ENCODE measurements around the gene AGFG2. TPM values are rescaled to one million over a fixed set of nuclear protein-coding genes. Genes with fewer than 3 reads are reported as not detected.
"Not testable (repeated sequence)": the region's sequence is repeated elsewhere in the genome, so short reads cannot be mapped to it uniquely, and the experiment has no call there.

The AGFG2 gene
- total RNA-seq, 8 experiments from 2014 or later: 2.7 to 22.3 (median 7.5) TPM

DNA sequence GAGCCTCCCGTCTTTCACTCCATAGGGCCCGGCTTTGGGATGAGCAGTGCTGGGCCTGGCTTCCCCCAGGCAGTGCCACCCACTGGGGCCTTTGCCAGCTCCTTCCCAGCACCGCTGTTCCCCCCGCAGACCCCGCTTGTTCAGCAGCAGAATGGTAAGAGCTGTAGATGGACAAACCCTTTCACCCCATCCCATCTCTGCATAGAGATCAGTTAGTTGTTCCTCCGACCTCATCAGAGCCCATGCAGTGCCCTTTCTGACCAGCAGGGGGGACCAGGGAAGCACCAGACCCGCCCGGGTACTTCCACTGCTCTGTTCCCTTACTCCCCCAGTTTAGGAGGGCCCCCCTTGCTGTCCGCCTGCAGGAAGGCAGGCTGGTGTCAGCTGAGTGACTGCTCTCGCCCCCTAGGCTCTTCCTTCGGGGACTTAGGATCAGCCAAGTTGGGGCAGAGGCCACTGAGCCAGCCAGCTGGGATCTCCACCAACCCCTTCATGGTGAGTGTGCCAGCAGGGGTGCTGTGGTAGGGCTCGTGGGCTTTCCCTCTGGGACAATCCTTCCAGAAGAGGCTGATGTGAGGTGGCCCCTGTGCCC, 24.9 kb downstream of the AGFG2 start:
- Histone ChIP-seq H3K27ac (no peak overlapping the region), H3K4me1 (replicated peaks in 1 of 2) (peaks cover 30 to 32% of the 10 kb centered on the region in 2 donors), H3K4me3 (no peak overlapping the region)
- in situ Hi-C loops (cut with MboI; ENCODE audit: low pct_unique_long_range_greater_than_20kb in 2 of 9, low sequenced_read_pairs in 9 of 9, unreplicated experiment in 9 of 9): loop anchor here in 4 of 9 experiments (25.0 kb wide), 1 partner anchor 102 kb away; the partner anchor contains the start of gene SPACDR (in 4 of the 4)
- 0 to 35% (median 22%) methylated on average over 2 to 7 of the region's 12 CpGs; no CpG with 5 or more reads in 4 of the 10 experiments for WGBS, 10 experiments
- ATAC-seq (replicated peaks in 6 of 8): peak in 6 of 8 experiments; percentile 20 to 72 (median 44)

DNA sequence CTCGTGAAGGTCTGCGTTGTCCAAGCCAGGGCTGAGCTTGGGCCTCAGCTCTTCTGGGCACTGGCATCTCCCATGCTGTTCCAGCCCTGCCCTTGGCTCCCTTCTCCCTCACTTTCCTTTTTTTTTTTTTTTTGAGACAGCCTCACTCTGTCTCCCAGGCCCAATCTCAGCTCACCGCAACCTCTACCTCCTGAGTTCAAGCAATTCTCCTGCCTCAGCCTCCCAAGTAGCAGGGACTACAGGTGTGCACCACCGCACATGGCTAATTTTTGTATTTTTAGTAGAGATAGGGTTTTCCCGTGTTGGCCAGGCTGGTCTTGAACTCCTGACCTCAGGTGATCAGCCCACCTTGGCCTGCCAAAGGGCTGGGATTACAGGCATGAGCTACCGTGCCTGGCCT, 25.4 kb downstream of the AGFG2 start:
- not testable (repeated sequence) for H3K27ac ChIP-seq; ATAC-seq (replicated peaks in 6 of 8); H3K4me3 ChIP-seq
- H3K4me1 ChIP-seq (replicated peaks in 1 of 2): peaks cover 35 to 37% of the 10 kb centered on the region in 2 donors
- 0 to 100% (median 89%) methylated on average over 1 to 4 of the region's 6 CpGs; no CpG with 5 or more reads in 2 of the 10 experiments for WGBS, 10 experiments
- in situ Hi-C loops (cut with MboI; ENCODE audit: low pct_unique_long_range_greater_than_20kb in 2 of 9, low sequenced_read_pairs in 9 of 9, unreplicated experiment in 9 of 9): loop anchor here in 4 of 9 experiments (25.0 kb wide), 1 partner anchor 102 kb away; the partner anchor contains the start of gene SPACDR (in 4 of the 4)

DNA sequence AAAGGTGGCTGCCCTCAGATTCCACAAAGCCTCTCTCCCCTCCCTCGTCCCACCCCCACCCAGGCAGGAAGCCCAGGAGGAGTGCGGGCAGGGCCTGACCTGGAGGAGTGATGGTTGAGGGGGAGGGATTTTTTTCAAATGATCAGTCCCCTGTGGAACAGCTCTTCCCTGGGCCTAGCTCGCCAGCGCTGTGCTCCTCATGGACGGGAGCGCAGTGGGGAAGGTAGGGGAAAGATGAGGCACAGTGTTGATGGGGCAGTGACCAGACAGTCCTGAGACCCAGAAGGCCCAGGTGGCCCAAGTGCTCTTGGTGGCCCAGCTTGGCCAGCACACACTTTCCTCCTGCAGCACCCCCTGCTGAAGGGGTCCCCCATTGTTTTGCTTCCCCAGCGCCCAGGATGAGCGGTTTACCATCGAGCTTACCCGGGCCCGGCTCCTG, 26.1 kb downstream of the AGFG2 start:
- ATAC-seq (replicated peaks in 6 of 8): no peak
- H3K27ac ChIP-seq: no peak overlapping the region
- 80 to 100% (median 92%) methylated on average over 1 to 8 of the region's 11 CpGs; no CpG with 5 or more reads in 6 of the 10 experiments for WGBS, 10 experiments
- H3K4me1 ChIP-seq (replicated peaks in 1 of 2): peaks cover 39 to 41% of the 10 kb centered on the region in 2 donors
- in situ Hi-C loops (cut with MboI; ENCODE audit: low pct_unique_long_range_greater_than_20kb in 2 of 9, low sequenced_read_pairs in 9 of 9, unreplicated experiment in 9 of 9): loop anchor here in 4 of 9 experiments (25.0 kb wide), 1 partner anchor 103 kb away; the partner anchor contains the start of gene SPACDR (in 4 of the 4)
- H3K4me3 ChIP-seq: no peak overlapping the region

DNA sequence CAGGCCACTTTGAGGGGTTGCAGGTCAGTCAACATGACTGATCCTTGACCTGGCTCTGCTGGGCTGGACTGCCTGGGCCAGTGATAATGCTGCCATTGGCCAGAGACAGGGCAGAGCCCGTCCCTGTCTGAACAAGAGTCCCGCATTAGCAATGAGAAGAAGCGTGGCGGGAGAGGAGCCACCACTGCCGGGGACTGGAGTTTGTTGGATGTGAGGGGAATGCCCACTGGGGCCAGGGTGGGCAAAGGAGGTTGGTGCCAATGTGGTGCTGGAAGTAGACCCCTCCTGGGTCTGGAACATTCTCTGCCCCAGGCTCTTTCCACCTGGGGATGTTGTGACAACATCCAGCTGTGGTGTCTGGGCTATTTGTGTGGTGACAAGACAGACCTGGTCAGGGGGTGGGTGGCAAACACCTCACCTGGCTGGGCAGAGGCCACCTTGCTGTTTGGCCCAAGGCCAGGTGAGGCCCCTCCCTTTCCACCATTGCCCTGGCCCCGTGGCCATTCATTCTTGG, 27.1 kb downstream of the AGFG2 start:
- H3K4me3 ChIP-seq: no peak overlapping the region
- in situ Hi-C loops (cut with MboI; ENCODE audit: low pct_unique_long_range_greater_than_20kb in 2 of 9, low sequenced_read_pairs in 9 of 9, unreplicated experiment in 9 of 9): loop anchor here in 4 of 9 experiments (25.0 kb wide), 1 partner anchor 104 kb away; the partner anchor contains the start of gene SPACDR (in 4 of the 4)
- 40 to 100% (median 80%) methylated on average over 1 to 2 of the region's 6 CpGs; no CpG with 5 or more reads in 7 of the 10 experiments for WGBS, 10 experiments
- no peak for ATAC-seq (replicated peaks in 6 of 8)
- no peak overlapping the region for H3K27ac ChIP-seq
- H3K4me1 ChIP-seq (replicated peaks in 1 of 2): peaks cover 45 to 46% of the 10 kb centered on the region in 2 donors

DNA sequence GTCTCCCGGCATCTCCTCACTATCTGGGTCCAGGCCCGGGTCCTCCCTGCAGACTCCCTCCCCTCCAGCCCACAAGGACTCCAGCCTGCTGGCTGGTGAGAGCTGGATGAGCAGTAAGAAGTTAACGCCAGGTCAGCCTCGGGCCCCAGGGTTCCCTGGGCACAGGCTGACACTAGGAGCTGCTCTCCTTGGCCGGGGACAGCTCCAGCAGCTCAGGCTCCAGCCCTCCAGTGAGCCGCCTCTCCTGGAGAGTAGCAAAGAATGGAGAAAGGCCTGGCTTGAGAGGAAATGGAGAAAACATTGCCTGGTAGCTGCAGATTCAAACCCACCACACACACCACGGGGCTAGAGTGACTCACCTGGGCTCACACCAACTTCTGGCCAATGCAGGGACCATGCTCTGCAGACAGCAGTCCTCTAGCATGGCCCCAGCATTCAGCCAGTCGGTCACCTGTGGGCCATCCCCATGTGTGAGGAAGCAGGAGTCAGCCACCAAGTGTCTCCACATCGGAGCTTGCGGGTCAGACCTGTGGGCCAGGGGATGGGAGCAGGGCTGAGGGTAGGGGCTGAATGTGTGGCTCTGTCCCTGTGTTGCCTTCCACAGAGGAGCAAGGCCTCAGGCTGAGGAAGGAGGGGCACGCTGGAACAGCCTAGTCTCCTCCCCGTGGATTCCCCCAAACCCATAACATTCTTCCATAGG, 28.2 kb downstream of the AGFG2 start:
- WGBS, 10 experiments: 60 to 100% (median 69%) methylated on average over 1 to 6 of the region's 12 CpGs; no CpG with 5 or more reads in 5 of the 10 experiments
- Histone ChIP-seq H3K4me3 (no peak overlapping the region), H3K4me1 (replicated peaks in 1 of 2) (peaks cover 56 to 58% of the 10 kb centered on the region in 2 donors), H3K27ac (peak overlapping the region; percentile 30 to 68)
- in situ Hi-C loops (cut with MboI; ENCODE audit: low pct_unique_long_range_greater_than_20kb in 2 of 9, low sequenced_read_pairs in 9 of 9, unreplicated experiment in 9 of 9): loop anchor here in 4 of 9 experiments (25.0 kb wide), 1 partner anchor 105 kb away; the partner anchor contains the start of gene SPACDR (in 4 of the 4)
- peak in 2 of 8 experiments; percentile 1 to 3 for ATAC-seq (replicated peaks in 6 of 8)

DNA sequence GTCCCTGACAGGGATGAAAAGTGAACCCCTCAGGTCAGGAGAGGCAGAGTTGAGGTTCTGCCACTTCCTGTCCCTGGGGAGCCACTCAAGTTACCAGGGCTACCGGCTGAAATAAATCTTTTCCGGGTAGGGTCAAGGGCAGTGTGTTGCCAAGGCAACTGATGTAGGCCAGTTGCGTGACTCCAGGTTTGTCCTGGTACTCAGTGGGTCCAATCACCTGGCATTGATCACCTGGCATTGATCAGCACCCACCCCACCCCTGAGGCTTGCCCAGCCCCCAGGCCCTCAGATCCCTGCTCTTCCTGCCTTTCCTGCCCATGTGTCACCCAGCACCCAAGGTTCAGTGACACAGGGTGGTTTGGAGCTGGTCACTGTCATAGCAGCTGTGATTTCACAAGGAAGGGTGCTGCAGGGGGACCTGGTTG, 28.8 kb downstream of the AGFG2 start:
- in situ Hi-C loops (cut with MboI; ENCODE audit: low pct_unique_long_range_greater_than_20kb in 2 of 9, low sequenced_read_pairs in 9 of 9, unreplicated experiment in 9 of 9): loop anchor here in 4 of 9 experiments (25.0 kb wide), 1 partner anchor 105 kb away; the partner anchor contains the start of gene SPACDR (in 4 of the 4)
- ATAC-seq (replicated peaks in 6 of 8): peak in 5 of 8 experiments; percentile 5 to 50 (median 13)
- Histone ChIP-seq H3K4me3 (no peak overlapping the region), H3K4me1 (replicated peaks in 1 of 2) (peaks cover 62% of the 10 kb centered on the region in 2 donors), H3K27ac (peak overlapping the region; percentile 30 to 68)
- WGBS, 10 experiments: no CpG with 5 or more reads among the region's 3 CpGs

DNA sequence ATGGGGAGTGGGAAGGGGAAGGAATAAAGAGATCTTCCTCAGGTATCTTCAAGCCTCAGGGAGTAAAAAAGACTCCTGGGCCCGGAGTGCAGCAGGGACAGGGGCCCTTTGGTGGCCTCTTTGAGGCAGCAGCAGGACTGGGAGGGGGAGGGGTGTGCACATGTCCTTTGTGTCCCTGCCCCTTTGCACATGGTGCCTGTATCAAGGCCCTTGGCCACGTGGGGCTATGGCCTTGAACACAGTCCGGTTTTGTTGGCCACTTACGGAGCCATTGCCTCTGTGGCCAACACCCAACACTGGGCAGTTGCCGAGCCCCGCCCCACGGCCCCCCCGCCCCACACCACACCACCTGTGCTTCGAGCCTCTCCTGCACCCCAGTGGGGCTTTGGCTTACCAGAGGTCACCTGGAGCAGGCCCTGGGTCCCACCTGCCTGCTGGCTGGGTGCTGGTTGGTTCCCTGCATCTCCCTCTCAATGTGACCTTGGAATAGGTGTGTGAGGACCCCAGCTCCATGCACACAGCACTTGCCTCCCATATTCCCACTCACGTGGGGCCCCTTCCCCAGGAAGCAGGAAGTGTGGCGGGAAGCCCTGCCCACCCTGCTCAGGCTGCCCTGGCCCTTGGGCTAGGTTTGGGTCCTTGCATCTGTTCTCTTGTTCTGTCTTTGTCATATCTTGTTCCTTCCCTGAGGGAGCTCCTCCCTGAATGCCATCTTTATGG, 29.3 kb downstream of the AGFG2 start:
- H3K4me3 ChIP-seq: no peak overlapping the region
- in situ Hi-C loops (cut with MboI; ENCODE audit: low pct_unique_long_range_greater_than_20kb in 2 of 9, low sequenced_read_pairs in 9 of 9, unreplicated experiment in 9 of 9): loop anchor here in 4 of 9 experiments (25.0 kb wide), 1 partner anchor 106 kb away; the partner anchor contains the start of gene SPACDR (in 4 of the 4)
- 20 to 93% (median 80%) methylated on average over 1 to 3 of the region's 11 CpGs; no CpG with 5 or more reads in 7 of the 10 experiments for WGBS, 10 experiments
- peak overlapping the region; percentile 30 to 68 for H3K27ac ChIP-seq
- peaks cover 62 to 64% of the 10 kb centered on the region in 2 donors for H3K4me1 ChIP-seq (replicated peaks in 1 of 2)
- peak in 1 of 8 experiments; percentile 4 for ATAC-seq (replicated peaks in 6 of 8)

DNA sequence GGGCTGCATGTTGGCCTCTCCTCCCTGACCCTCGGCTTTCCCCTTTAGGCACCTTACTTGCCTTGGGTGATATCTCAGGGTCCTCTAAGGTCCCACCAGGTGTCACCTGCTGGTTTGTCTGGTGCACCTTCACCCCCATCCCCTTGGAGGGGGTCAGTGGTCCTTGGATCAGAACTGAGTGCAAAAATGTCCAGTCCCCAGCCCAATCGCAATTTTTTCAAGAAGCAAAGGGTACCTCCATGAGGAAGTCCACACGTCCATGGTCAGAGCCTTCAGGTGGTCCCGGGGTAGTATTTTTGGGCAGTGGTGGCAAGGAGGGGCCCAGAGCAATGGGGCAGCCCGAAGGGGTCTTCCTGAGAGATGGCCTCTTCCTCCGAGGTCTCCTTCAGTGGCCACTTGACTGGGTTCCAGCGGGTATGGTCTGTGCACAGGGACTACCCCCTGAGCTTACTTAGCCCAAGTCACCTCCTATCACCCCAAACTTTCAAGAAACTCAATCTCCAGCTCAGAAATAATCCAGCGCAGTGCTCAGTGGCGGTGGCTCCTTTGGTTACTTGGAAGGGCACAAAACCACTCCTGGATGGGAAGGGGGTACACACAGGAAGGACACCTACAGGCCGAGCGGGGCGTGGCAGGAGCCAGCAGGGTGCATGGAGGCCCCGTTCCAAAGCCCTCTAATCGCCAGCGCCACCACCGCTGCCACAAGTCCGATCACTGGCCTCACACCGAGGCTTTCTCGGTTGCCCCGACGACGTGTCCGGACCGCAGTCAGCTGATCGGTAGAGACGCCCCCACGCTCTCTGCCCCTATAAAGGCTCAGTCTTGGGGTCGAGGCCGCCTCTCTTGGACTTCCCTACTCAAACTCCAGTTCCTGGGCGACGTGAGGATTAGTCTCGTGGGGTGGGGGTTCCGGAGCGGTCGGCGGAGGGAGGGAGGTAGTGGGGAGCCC, 30.2 kb downstream of the AGFG2 start:
- in situ Hi-C loops (cut with MboI; ENCODE audit: low pct_unique_long_range_greater_than_20kb in 2 of 9, low sequenced_read_pairs in 9 of 9, unreplicated experiment in 9 of 9): loop anchor here in 4 of 9 experiments (25.0 kb wide), 1 partner anchor 107 kb away; the partner anchor contains the start of gene SPACDR (in 4 of the 4)
- WGBS, 10 experiments: 11 to 100% (median 80%) methylated on average over 1 to 13 of the region's 36 CpGs; no CpG with 5 or more reads in 3 of the 10 experiments
- Histone ChIP-seq H3K27ac (peak overlapping the region in 1 of 2 donors; percentile 26), H3K4me3 (peak overlapping the region in 4 of 5 donors; percentile 12 to 23 (median 18)), H3K4me1 (replicated peaks in 1 of 2) (peaks cover 62 to 64% of the 10 kb centered on the region in 2 donors)
- ATAC-seq (replicated peaks in 6 of 8): peak; percentile 5 to 65 (median 51)

DNA sequence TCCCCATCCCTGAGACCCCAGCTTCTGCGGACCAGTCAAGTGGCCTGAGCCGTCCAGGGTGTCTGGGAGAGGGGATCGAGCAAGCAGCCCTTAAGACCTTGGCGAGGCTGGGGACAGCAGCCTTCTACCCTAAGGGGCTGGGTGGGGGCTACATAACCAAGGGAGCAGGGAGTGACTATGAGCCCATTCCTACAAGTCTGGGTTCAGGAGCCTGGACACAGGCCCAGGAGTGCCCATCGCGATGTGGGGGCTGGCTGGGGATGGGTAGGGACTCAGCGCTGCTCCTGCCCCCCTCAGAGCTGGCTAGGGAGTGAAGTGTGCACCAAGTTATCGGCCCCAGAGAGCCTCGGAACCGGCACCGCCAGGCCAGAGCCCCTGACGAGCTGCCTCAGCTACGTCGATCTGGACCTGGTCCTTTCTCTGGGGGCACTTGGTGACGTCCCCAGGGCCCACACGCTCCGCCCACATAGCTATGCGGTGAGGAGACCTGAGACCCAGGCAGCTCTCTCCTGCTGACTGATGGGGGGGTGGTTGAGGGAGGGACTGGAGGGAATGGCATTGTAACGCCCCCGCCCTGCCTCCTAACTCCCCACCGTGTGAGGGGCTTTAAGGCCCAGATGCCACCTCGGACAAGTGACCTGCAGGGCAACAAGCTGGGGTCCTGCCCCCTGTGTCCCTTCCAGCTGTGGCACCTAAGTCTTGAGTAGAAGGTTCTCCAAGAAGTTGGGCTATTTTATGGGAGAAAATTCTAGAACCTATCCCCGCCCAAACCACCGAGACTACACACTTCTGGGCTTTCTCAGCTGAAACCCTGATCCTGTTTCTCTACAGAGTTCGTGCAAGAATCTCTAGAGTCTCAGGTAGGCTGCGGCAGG, 32.2 kb downstream of the AGFG2 start:
- peak in 5 of 8 experiments; percentile 4 to 20 (median 14) for ATAC-seq (replicated peaks in 6 of 8)
- in situ Hi-C loops (cut with MboI; ENCODE audit: low pct_unique_long_range_greater_than_20kb in 2 of 9, low sequenced_read_pairs in 9 of 9, unreplicated experiment in 9 of 9): loop anchor here in 4 of 9 experiments (25.0 kb wide), 1 partner anchor 109 kb away; the partner anchor contains the start of gene SPACDR (in 4 of the 4)
- 0 to 90% (median 71%) methylated on average over 1 to 9 of the region's 26 CpGs; no CpG with 5 or more reads in 5 of the 10 experiments for WGBS, 10 experiments

DNA sequence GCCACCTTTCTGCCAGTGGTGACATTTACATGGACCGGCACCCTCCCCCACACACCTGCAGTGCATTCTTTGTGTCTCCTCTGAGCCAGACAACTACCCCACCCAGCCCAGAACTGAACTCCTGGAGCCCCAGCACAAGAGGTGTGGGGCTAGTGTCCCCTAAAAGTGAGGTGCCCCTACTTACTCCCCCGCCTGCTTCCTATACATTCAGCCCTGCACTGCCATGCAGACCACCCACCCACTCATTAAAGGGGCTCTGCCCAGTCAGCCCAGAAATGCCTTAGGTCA, 32.8 kb downstream of the AGFG2 start:
- ATAC-seq (replicated peaks in 6 of 8): no peak
- Histone ChIP-seq H3K4me1 (replicated peaks in 1 of 2) (peaks cover 57 to 65% of the 10 kb centered on the region in 2 donors), H3K27ac (no peak overlapping the region), H3K4me3 (no peak overlapping the region)
- in situ Hi-C loops (cut with MboI; ENCODE audit: low pct_unique_long_range_greater_than_20kb in 2 of 9, low sequenced_read_pairs in 9 of 9, unreplicated experiment in 9 of 9): loop anchor here in 4 of 9 experiments (25.0 kb wide), 1 partner anchor 109 kb away; the partner anchor contains the start of gene SPACDR (in 4 of the 4)
- WGBS, 10 experiments: 100% methylated on average over 1 of the region's 2 CpGs; no CpG with 5 or more reads in 9 of the 10 experiments

More for the DNA sequence above, 32.2 kb downstream of the AGFG2 start:
- Histone ChIP-seq H3K27ac (no peak overlapping the region), H3K4me1 (replicated peaks in 1 of 2) (peaks cover 63 to 70% of the 10 kb centered on the region in 2 donors), H3K4me3 (no peak overlapping the region)

Measured in motor neuron (in vitro differentiated cells).